NT2/D1 (cell line): ENCODE results near the gene RNPEPL1.

Experiments
- YY1 ChIP-seq: IDR thresholded peaks from 2 replicates; pipeline ENCODE4 v1.6.1; 2011; ENCODE audit not compliant: insufficient read length, insufficient read depth
- ZNF274 ChIP-seq: IDR thresholded peaks from 2 replicates; pipeline ENCODE4 v1.6.1; 2011; ENCODE audit warnings: mild to moderate bottlenecking, low read depth, low read length

DNA sequence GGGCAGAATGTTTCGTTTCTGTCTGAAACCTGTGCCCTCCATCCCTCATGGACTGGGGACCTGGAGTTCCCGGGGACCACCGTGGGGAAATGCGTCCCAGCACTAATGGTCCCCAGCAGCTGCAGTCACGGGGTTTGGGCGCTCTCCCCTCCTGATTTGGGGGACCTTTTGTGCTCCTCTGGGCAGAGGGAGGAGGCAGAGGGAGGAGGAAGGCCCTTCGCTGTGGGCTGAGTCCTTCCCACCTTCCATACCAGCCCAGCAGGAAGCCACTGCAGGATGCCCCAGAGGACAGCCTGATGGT is 60.2 kb downstream of the RNPEPL1 start:
- no peak for TF ChIP-seq ZNF274
- TF ChIP-seq YY1, result no peak
